ENCODE data around the gene RHOA.

DNA sequence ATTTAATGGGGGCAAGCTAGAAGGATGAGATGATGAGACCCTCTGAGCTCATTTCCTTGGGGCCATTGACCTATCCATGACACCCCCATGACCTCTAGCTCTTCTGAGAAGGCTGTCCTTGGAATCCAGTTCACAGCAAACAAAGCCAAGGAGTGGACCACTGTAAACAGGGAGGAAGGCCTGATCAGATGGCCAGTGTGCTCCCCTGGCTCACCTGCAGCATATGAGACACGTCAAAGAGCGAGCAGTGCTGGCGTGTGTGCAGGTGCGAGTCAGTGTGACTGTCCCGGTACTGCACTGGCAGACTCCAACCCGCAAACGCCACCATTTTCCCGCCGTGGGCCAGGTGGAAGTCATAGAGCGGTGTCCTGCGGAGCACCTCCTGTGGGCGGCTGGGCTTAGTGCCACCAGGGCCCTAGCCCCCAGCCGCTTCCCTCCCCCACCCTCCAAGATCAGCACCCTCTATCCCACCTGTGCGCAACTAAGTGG, 10.2 kb upstream of the RHOA start:
- TF ChIP-seq, protein P1, sequence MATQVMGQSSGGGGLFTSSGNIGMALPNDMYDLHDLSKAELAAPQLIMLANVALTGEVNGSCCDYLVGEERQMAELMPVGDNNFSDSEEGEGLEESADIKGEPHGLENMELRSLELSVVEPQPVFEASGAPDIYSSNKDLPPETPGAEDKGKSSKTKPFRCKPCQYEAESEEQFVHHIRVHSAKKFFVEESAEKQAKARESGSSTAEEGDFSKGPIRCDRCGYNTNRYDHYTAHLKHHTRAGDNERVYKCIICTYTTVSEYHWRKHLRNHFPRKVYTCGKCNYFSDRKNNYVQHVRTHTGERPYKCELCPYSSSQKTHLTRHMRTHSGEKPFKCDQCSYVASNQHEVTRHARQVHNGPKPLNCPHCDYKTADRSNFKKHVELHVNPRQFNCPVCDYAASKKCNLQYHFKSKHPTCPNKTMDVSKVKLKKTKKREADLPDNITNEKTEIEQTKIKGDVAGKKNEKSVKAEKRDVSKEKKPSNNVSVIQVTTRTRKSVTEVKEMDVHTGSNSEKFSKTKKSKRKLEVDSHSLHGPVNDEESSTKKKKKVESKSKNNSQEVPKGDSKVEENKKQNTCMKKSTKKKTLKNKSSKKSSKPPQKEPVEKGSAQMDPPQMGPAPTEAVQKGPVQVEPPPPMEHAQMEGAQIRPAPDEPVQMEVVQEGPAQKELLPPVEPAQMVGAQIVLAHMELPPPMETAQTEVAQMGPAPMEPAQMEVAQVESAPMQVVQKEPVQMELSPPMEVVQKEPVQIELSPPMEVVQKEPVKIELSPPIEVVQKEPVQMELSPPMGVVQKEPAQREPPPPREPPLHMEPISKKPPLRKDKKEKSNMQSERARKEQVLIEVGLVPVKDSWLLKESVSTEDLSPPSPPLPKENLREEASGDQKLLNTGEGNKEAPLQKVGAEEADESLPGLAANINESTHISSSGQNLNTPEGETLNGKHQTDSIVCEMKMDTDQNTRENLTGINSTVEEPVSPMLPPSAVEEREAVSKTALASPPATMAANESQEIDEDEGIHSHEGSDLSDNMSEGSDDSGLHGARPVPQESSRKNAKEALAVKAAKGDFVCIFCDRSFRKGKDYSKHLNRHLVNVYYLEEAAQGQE (IDR thresholded peaks at IDR 0.05; ENCODE audit: insufficient replicate concordance, low read depth): no peak
- TF ChIP-seq, protein P2, sequence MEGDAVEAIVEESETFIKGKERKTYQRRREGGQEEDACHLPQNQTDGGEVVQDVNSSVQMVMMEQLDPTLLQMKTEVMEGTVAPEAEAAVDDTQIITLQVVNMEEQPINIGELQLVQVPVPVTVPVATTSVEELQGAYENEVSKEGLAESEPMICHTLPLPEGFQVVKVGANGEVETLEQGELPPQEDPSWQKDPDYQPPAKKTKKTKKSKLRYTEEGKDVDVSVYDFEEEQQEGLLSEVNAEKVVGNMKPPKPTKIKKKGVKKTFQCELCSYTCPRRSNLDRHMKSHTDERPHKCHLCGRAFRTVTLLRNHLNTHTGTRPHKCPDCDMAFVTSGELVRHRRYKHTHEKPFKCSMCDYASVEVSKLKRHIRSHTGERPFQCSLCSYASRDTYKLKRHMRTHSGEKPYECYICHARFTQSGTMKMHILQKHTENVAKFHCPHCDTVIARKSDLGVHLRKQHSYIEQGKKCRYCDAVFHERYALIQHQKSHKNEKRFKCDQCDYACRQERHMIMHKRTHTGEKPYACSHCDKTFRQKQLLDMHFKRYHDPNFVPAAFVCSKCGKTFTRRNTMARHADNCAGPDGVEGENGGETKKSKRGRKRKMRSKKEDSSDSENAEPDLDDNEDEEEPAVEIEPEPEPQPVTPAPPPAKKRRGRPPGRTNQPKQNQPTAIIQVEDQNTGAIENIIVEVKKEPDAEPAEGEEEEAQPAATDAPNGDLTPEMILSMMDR (IDR thresholded peaks at IDR 0.05; ENCODE audit: insufficient read depth, low read length): no peak
